Neural cell (in vitro differentiated cells): ENCODE results near the gene TPT1.

ENCODE experiments used
- EZH2 ChIP-seq: fragments of 200-600, 300-800 bp; shearing (Covaris generic), sonication (generic); IDR thresholded peaks from 2 replicates; pipeline ENCODE4 v1.6.1; 2014; ENCODE audit warnings: antibody characterized with exemption, low read length, borderline replicate concordance, mild to moderate bottlenecking; ENCODE audit not compliant: insufficient read depth, poor library complexity, severe bottlenecking
- POLR2AphosphoS5 ChIP-seq: IDR thresholded peaks from 2 replicates; pipeline ENCODE4 v1.6.1; 2012
- TF ChIP-seq, protein P1 (sequence below): fragments of 450-650 bp; IDR thresholded peaks from 2 replicates; pipeline ENCODE4 v1.5.1; 2014; ENCODE audit warnings: antibody characterized with exemption, mild to moderate bottlenecking, moderate library complexity; ENCODE audit not compliant: poor library complexity, severe bottlenecking

- TF ChIP-seq, protein P1, sequence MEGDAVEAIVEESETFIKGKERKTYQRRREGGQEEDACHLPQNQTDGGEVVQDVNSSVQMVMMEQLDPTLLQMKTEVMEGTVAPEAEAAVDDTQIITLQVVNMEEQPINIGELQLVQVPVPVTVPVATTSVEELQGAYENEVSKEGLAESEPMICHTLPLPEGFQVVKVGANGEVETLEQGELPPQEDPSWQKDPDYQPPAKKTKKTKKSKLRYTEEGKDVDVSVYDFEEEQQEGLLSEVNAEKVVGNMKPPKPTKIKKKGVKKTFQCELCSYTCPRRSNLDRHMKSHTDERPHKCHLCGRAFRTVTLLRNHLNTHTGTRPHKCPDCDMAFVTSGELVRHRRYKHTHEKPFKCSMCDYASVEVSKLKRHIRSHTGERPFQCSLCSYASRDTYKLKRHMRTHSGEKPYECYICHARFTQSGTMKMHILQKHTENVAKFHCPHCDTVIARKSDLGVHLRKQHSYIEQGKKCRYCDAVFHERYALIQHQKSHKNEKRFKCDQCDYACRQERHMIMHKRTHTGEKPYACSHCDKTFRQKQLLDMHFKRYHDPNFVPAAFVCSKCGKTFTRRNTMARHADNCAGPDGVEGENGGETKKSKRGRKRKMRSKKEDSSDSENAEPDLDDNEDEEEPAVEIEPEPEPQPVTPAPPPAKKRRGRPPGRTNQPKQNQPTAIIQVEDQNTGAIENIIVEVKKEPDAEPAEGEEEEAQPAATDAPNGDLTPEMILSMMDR = no peak
- TF ChIP-seq POLR2AphosphoS5 (no peak), EZH2 (no peak)
These were observed 9.3 kb downstream of the TPT1 start for GRCh38 chr13:45331692-45332035.
